Stomach smooth muscle (tissue), 2 donors: Measurements from ENCODE around the gene PLPP3.

Experiments
- H3K27ac ChIP-seq: one replicate; pipeline ENCODE4 v1.7.0; 2013; ENCODE audit warnings: mild to moderate bottlenecking, low read length, inconsistent platforms
- H3K27me3 ChIP-seq, 2 donors: one replicate each; pipeline ENCODE4 v1.7.0; 2013; ENCODE audit warnings: low read length in 2 of 2; ENCODE audit not compliant: insufficient read depth in 2 of 2, control insufficient read depth in 1 of 2
- H3K36me3 ChIP-seq, 2 donors: one replicate each; pipeline ENCODE4 v1.7.0; 2013; ENCODE audit warnings: low read length in 2 of 2; ENCODE audit not compliant: control insufficient read depth in 2 of 2, insufficient read depth in 2 of 2
- H3K4me1 ChIP-seq: one replicate; pipeline ENCODE4 v1.7.0; 2013; ENCODE audit warnings: low read length; ENCODE audit not compliant: control insufficient read depth, insufficient read depth
- H3K4me3 ChIP-seq, 2 donors: one replicate each; pipeline ENCODE4 v1.7.0; 2013; ENCODE audit warnings: low read length in 2 of 2
- H3K9ac ChIP-seq, 2 donors: one replicate each; pipeline ENCODE4 v1.7.0; 2013; ENCODE audit warnings: low read length in 2 of 2, mild to moderate bottlenecking in 1 of 2
- H3K9me3 ChIP-seq, 2 donors: one replicate each; pipeline ENCODE4 v1.7.0; 2013; ENCODE audit warnings: low read length in 2 of 2; ENCODE audit not compliant: control insufficient read depth in 2 of 2
- donor health status: healthy.
- donor health status: Pancreatic carcinoma.

Gene PLPP3

DNA sequence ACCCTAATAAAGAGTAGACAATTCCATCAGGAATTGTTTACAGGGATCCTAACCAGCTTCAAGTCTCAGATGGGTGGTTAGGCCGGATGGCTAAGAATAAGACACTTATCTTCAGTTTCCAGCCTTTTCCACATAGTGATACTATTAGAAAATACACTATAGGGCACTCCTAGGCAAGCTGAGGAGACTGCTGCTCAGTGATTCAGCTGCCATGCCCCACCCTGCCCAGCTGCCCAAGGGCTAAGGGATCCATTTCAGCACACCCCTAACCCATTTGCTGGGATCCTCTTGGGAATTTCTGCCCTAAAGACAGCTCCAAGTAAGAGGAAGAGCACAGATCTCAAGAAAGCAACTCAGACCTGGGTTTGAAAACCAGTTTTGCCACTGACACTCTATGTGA lies 31.9 kb downstream of the PLPP3 start:
- Histone ChIP-seq H3K9me3 (no peaks in the 10 kb centered on the region), H3K4me3 (no peak overlapping the region), H3K4me1 (peaks cover 14% of the 10 kb centered on the region), H3K36me3 (peaks cover 0 to 2% of the 10 kb centered on the region in 2 donors), H3K27ac (no peak overlapping the region), H3K27me3 (no peaks in the 10 kb centered on the region), H3K9ac (no peak overlapping the region)

DNA sequence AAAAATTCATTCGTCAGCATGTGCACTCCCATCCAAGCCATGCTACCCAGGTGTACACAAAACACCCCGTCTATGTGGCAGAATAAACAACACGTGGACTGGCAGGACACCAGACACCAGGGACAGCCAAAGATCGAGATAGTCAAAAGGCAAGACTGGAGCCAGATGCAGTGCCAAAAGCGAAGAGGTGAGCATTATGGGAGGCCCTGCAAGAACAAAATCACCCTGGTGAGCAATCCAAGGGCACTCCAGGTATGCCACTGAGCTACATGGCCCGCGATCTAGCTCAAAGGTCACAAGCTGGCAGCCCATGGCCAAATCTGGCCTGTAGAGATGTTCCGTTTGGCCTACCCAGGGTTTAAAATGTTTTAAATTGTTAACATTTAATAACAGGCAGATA lies 33.7 kb downstream of the PLPP3 start:
- H3K4me3 ChIP-seq = no peak overlapping the region
- peaks cover 4% of the 10 kb centered on the region for H3K4me1 ChIP-seq
- no peaks in the 10 kb centered on the region for H3K9me3 ChIP-seq
- no peaks in the 10 kb centered on the region for H3K27me3 ChIP-seq
- peaks cover 0 to 2% of the 10 kb centered on the region in 2 donors for H3K36me3 ChIP-seq
- no peak overlapping the region for H3K9ac ChIP-seq
- no peak overlapping the region for H3K27ac ChIP-seq

DNA sequence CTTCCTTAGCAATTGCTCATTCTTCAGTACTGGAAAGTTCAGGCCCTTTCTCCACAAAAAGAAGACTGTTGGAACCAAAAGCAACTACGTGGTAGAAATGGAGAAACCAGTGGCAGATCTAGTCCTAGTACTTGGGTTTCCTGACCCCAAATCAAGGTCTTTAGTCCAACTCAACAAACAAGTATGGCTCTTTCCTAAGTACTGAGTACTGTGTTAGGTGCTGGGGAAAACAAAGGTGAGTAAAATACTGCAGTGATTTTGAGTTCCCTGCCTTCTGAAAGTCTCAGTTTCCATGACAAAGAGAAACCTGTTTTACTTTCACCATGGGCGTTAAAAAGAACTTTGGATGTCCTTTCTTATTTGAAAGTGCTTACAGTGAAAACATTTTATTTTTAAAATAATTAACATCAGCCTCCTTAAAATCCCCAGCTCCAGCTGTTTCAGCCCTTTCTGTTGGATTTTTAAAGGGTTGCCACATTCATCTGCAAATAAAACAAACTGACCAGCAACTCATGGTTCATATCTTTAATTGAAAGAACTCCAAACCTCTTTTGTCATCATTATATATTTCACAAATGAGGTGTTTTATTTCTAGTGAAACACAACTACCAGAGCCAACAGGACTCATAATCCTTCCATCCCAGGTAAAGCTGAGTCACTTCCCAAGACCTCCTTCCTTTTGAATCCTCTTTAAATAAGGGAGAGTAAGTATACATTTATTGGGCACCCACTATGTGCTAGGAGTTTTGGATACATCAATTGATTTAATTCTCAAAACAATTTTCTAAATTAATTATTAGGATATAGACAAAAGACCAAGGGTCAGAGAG lies 35.4 kb downstream of the PLPP3 start:
- H3K4me1 ChIP-seq = peaks cover 6% of the 10 kb centered on the region
- no peak overlapping the region for H3K4me3 ChIP-seq
- H3K27me3 ChIP-seq = no peaks in the 10 kb centered on the region
- no peaks in the 10 kb centered on the region for H3K9me3 ChIP-seq
- H3K9ac ChIP-seq = no peak overlapping the region
- no peaks in the 10 kb centered on the region for H3K36me3 ChIP-seq
- H3K27ac ChIP-seq = no peak overlapping the region

DNA sequence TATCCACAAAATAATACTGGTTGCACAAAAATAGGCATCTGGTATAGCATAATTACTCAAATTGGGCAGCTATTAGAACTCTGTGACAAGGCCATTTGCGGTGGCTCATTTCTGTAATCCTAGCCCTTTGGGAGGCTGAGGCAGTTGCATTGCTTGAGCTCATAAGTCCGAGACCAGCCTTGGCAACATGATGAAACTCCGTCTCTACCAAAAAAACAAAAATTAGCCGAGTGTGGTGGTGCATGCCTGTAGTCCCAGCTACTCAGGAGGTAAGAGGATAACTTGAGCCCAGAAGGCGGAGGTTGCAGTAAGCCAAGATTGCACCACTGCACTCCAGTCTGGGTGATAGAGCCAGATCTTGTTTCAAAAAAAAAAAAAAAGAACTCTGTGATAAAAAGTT lies 36.7 kb downstream of the PLPP3 start:
- H3K9ac ChIP-seq = no peak overlapping the region
- H3K27me3 ChIP-seq = no peaks in the 10 kb centered on the region
- H3K4me3 ChIP-seq = no peak overlapping the region
- H3K9me3 ChIP-seq = no peaks in the 10 kb centered on the region
- H3K36me3 ChIP-seq = no peaks in the 10 kb centered on the region
- H3K4me1 ChIP-seq = peaks cover 6% of the 10 kb centered on the region
- no peak overlapping the region for H3K27ac ChIP-seq

DNA sequence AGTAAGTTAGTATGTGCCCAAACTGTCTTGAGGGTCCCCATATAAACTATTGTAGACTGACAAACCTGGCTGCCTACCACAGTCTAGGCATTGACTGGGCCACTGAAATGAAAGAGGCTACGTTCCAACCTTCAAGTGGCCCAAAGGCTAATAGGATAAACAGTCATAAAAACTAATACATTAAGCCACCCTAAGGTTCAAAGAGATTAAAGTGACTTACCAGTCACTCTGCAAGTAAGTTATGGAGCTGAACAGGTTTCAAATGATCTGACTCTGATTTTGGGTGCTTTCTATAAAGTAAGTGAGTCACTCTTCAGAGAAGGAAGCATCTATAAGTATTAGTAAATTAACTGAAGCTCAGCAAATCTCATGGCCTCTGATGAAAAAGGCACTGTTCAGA lies 38.0 kb downstream of the PLPP3 start:
- peaks cover 6% of the 10 kb centered on the region for H3K4me1 ChIP-seq

DNA sequence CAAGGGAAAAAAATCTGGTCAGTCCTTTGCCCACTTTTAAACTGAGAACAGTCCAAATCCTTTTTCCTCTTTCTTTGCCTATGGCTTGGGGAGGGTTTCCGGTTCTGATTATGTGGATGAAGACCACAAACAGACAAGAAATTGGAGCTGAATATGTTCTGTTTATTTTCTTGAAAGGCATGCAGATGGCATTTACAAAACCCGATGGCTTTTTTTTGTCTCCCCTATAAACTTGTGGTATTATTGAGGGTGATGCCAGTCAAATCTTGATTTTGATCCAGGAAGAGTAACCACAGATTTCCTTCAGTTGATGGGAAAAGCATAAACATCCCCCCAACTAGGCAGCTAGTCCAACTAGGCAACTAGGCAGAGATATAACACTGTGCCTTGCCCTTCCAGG lies 38.9 kb downstream of the PLPP3 start:
- H3K9ac ChIP-seq = no peak overlapping the region
- H3K27me3 ChIP-seq = no peaks in the 10 kb centered on the region
- no peak overlapping the region for H3K27ac ChIP-seq
- H3K4me3 ChIP-seq = no peak overlapping the region
- H3K4me1 ChIP-seq = peaks cover 9% of the 10 kb centered on the region
- no peaks in the 10 kb centered on the region for H3K9me3 ChIP-seq
- peaks cover 7 to 12% of the 10 kb centered on the region in 2 donors for H3K36me3 ChIP-seq

More for the DNA sequence above, 38.0 kb downstream of the PLPP3 start:
- H3K27ac ChIP-seq = no peak overlapping the region
- H3K36me3 ChIP-seq = peaks cover under 1 to 4% of the 10 kb centered on the region in 2 donors
- no peak overlapping the region for H3K4me3 ChIP-seq
- H3K9ac ChIP-seq = no peak overlapping the region
- no peaks in the 10 kb centered on the region for H3K9me3 ChIP-seq
- H3K27me3 ChIP-seq = no peaks in the 10 kb centered on the region

DNA sequence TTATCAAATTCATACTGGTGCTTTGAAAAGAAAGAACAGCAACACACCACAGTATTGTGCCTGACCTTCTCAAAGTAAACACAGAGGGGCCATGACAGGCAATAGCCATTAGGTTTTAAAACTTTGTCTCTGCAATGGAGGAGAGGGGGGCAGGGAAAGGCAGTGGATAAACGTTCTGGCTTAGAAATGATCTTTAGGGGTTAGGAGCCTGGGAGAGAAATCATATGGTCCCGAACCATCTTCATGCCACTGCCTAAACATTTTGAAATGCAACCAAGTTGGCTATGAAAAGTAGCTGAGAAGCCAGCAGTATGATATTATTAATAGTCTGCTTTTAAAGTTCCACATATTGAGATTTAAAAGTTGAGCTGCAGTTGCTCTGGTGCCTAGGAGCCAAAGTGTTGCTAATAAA lies 39.8 kb downstream of the PLPP3 start:
- Histone ChIP-seq H3K36me3 (peaks cover 9 to 18% of the 10 kb centered on the region in 2 donors), H3K9ac (no peak overlapping the region), H3K27me3 (no peaks in the 10 kb centered on the region), H3K9me3 (no peaks in the 10 kb centered on the region), H3K27ac (no peak overlapping the region), H3K4me1 (peaks cover 10% of the 10 kb centered on the region), H3K4me3 (peak overlapping the region in 1 of 2 donors; percentile 16)

DNA sequence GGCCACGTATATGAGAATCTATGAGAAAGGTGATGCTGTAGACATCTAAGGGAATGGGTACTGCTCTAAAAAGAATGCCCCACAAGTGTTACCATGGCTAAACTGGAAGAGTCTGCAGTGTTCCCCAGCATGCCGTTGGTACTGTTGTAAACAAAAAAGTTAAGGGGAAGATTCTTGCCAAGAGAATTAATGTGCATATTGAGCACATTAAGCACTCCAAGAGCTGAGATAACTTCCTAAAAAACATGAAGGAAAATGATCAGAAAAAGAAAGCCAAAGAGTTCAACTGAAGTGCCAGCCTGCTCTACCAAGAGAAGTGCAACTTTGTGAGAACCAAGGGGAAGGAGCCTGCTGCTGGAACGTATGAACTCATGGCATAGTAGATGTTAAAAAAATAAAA lies 40.8 kb downstream of the PLPP3 start:
- Histone ChIP-seq H3K4me3 (no peak overlapping the region), H3K9me3 (no peaks in the 10 kb centered on the region), H3K27ac (no peak overlapping the region), H3K4me1 (peaks cover 10% of the 10 kb centered on the region), H3K9ac (no peak overlapping the region), H3K27me3 (no peaks in the 10 kb centered on the region), H3K36me3 (peaks cover 13 to 22% of the 10 kb centered on the region in 2 donors)

DNA sequence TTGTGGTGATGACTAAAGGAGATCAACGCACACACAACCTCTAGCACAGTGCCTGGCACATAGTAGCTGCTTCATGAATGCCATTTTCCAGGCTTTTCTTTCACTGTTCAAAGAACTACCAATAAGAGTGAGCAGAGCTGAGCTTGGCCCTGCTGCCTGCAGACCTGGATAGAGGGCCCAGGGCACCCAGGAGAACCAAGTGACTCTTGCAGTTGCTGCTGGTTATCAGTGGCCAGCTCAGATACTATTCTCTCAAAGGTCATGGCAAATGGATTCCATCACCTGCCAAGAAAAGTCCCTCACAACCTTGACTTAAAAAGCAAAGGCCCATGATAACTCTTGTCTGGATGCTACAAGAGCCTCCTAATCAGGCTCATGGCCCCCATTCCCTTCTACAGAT lies 41.7 kb downstream of the PLPP3 start:
- Histone ChIP-seq H3K27ac (no peak overlapping the region), H3K27me3 (no peaks in the 10 kb centered on the region), H3K4me1 (peaks cover 10% of the 10 kb centered on the region), H3K4me3 (no peak overlapping the region), H3K9ac (no peak overlapping the region), H3K9me3 (no peaks in the 10 kb centered on the region), H3K36me3 (peaks cover 13 to 23% of the 10 kb centered on the region in 2 donors)

DNA sequence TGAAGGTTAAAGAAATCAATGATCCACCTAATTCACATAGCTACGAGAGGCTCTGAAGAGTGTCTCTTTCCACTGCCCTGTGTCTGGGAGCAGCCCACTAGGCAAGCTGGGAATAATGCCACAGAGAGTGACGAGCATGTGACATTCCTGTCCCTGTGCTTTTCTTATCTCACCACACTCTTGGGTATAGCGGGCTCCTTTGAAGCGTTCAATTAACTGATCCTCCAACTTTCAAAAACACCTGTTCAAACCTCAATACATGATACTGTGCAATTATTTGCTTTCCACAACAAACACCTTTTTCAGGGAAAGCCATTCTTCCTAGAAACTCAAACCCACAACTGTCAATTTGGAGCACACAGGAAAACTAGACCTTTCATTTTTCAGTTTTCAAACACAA lies 43.4 kb downstream of the PLPP3 start:
- Histone ChIP-seq H3K4me1 (peaks cover 10% of the 10 kb centered on the region), H3K27ac (no peak overlapping the region), H3K36me3 (peaks cover 13 to 26% of the 10 kb centered on the region in 2 donors)

DNA sequence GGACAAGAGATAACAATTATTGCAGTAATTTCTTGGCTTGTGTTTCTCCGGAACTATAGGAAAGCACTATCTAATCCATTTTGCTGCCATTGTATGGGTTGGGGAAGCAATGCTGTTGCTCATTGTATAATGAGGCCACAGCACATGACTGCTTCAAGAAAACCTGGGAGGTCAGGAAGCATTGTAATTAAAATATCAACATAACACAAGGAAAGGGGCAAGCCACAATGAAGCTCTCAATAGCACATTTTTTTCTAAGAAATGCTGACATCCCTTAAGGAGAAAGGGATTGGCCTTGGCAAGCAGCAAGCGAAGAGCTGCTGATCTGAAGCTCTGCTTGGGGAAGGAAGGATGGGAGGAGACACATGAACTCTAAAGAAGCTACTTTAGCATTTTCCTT lies 44.0 kb downstream of the PLPP3 start:
- peaks cover 10% of the 10 kb centered on the region for H3K4me1 ChIP-seq
- H3K4me3 ChIP-seq = no peak overlapping the region
- H3K9ac ChIP-seq = no peak overlapping the region
- H3K27me3 ChIP-seq = no peaks in the 10 kb centered on the region
- no peak overlapping the region for H3K27ac ChIP-seq
- peaks cover 13 to 26% of the 10 kb centered on the region in 2 donors for H3K36me3 ChIP-seq
- H3K9me3 ChIP-seq = no peaks in the 10 kb centered on the region

More for the DNA sequence above, 43.4 kb downstream of the PLPP3 start:
- H3K27me3 ChIP-seq = no peaks in the 10 kb centered on the region
- no peak overlapping the region for H3K9ac ChIP-seq
- no peaks in the 10 kb centered on the region for H3K9me3 ChIP-seq
- no peak overlapping the region for H3K4me3 ChIP-seq
